ENCODE data around the gene TBC1D8B. TPM values are rescaled to one million over a fixed set of nuclear protein-coding genes. Genes with fewer than 3 reads are reported as not detected.

The TBC1D8B gene
- total and polyA plus RNA-seq, 2 of the 13 experiments (the other 11 are each of a cell fraction or from before 2014, with no cell fraction given) = 6.2 to 7.2 TPM

GRCh38 chrX:106901781-106902219, 99.3 kb downstream of the TBC1D8B start (continued):
- TF ChIP-seq ZBTB40 (IDR thresholded peaks at IDR 0.05) = no peak
- no peak for TF ChIP-seq ZBTB40 (CRISPR knock-in tag; IDR thresholded peaks at IDR 0.05)
- 0 out of 2 replicates have a peak, but pooled peaks have one; percentile 35 for TF ChIP-seq ZNF543 (CRISPR knock-in tag; IDR thresholded peaks at IDR 0.05)

- Histone ChIP-seq H2AFZ (ENCODE audit: low read length) (no peak overlapping the region), H3K4me2 (ENCODE audit: low read depth, low read length) (peak overlapping the region; percentile 54), H3K4me1 (ENCODE audit: insufficient read depth, low read length) (peaks cover 84% of the 10 kb centered on the region), H4K20me1 (ENCODE audit: insufficient read depth, low read length) (no peaks in the 10 kb centered on the region), H3K9me3 (ENCODE audit: low read length) (no peaks in the 10 kb centered on the region), H3K4me3 (replicated peaks in 1 of 3; ENCODE audit: insufficient read depth in 1 of 3, low read depth in 2 of 3, low read length in 3 of 3) (peak overlapping the region in 1 of 3 experiments; percentile 18; a peak in 1 of 6 replicates), H3K79me2 (ENCODE audit: insufficient read depth, low read length) (no peaks in the 10 kb centered on the region), H3K9ac (ENCODE audit: insufficient read depth, low read depth, low read length) (peak overlapping the region; percentile 43; the same call in 1 of the 2 replicates), H3K36me3 (replicated peaks in 1 of 2; ENCODE audit: control insufficient read depth in 1 of 2, insufficient read depth in 2 of 2, low read length in 2 of 2) (no peaks in the 10 kb centered on the region), H3K27me3 (ENCODE audit: control insufficient read depth in 1 of 2, insufficient read depth in 2 of 2, low read length in 2 of 2) (no peaks in the 10 kb centered on the region), H3K27ac (ENCODE audit: extremely low read length, insufficient read depth, low read length) (peak overlapping the region; percentile 87)
- intact Hi-C loops (cut with micrococcal nuclease; ENCODE audit: unreplicated experiment) (no loop called here), in situ Hi-C loops (cut with HindIII; ENCODE audit: extremely low pct_ligation_motif_present, low pct_unique_long_range_greater_than_20kb) (loop anchor here (5.0 kb wide), 1 partner anchor 60 kb away; no protein-coding TSS in a partner anchor)
- peak; percentile 72 for FAIRE-seq
- peak; percentile 73 for DNase-seq (ENCODE audit: low spot score)
- ChIA-PET POLR2A (interaction anchor here (1.1 to 5.1 kb wide), 8 partner anchors 8 to 60 kb away, joined by 3 to 76 read pairs (median 6); no protein-coding TSS in a partner anchor), CTCF (ENCODE audit: low intra/inter-chr PET ratio, low total read pairs) (no interaction called here)
- no TSS peak for BruUV-seq (replicated peaks)
- peak; percentile 57 for ATAC-seq
- WGBS (ENCODE audit: low lambda C conversion rate) = 0% methylated on average over 2 of the region's 2 CpGs
- TF ChIP-seq EHMT2 (IDR thresholded peaks at IDR 0.05; ENCODE audit: borderline replicate concordance, low read depth, low read length) (0 out of 2 replicates have a peak, but pooled peaks have one; percentile 15), ZNF281 (CRISPR knock-in tag; IDR thresholded peaks at IDR 0.05; ENCODE audit: borderline replicate concordance) (peak; percentile 93), HNF4G (IDR thresholded peaks at IDR 0.05; ENCODE audit: borderline replicate concordance, low read depth, low read length) (peak; percentile 76; the same call in 1 of the 2 replicates), HNF4G (CRISPR knock-in tag; IDR thresholded peaks at IDR 0.05; ENCODE audit: borderline replicate concordance, low read depth) (no peak), CREB1 (IDR thresholded peaks at IDR 0.05) (no peak), CREB1 (CRISPR knock-in tag; IDR thresholded peaks at IDR 0.05) (0 out of 2 replicates have a peak, but pooled peaks have one; percentile 14)
Observed at GRCh38 chrX:106902684-106903083, 100.2 kb downstream of the TBC1D8B start.

Measured in HepG2 (cell line).